Muscle layer of colon (tissue), 2 donors: Measurements from ENCODE around the gene FOXE3.

Source experiments
- H3K27ac ChIP-seq: one replicate; pipeline ENCODE4 v1.7.0; 2013; ENCODE audit warnings: low read depth, mild to moderate bottlenecking, low read length, moderate library complexity
- H3K27me3 ChIP-seq, 2 donors: one replicate each; pipeline ENCODE4 v1.7.0; 2013; ENCODE audit warnings: low read length in 2 of 2, mild to moderate bottlenecking in 2 of 2; ENCODE audit not compliant: insufficient read depth in 2 of 2, control insufficient read depth in 1 of 2
- H3K36me3 ChIP-seq: one replicate; pipeline ENCODE4 v1.7.0; 2013; ENCODE audit warnings: mild to moderate bottlenecking, low read length; ENCODE audit not compliant: insufficient read depth
- H3K4me1 ChIP-seq: one replicate; pipeline ENCODE4 v1.7.0; 2013; ENCODE audit warnings: mild to moderate bottlenecking, low read length; ENCODE audit not compliant: insufficient read depth
- H3K4me3 ChIP-seq, 2 donors: one replicate each; pipeline ENCODE4 v1.7.0; 2013; ENCODE audit warnings: low read length in 2 of 2, low read depth in 1 of 2, mild to moderate bottlenecking in 1 of 2, moderate library complexity in 1 of 2
- H3K9ac ChIP-seq: one replicate; pipeline ENCODE4 v1.7.0; 2013; ENCODE audit warnings: low read length
- H3K9me3 ChIP-seq: one replicate; pipeline ENCODE4 v1.7.0; 2013; ENCODE audit warnings: mild to moderate bottlenecking, low read length
- donor health status: abdominal sarcoma.
- donor health status: Adenocarcinoma of cecum.

The FOXE3 gene

DNA sequence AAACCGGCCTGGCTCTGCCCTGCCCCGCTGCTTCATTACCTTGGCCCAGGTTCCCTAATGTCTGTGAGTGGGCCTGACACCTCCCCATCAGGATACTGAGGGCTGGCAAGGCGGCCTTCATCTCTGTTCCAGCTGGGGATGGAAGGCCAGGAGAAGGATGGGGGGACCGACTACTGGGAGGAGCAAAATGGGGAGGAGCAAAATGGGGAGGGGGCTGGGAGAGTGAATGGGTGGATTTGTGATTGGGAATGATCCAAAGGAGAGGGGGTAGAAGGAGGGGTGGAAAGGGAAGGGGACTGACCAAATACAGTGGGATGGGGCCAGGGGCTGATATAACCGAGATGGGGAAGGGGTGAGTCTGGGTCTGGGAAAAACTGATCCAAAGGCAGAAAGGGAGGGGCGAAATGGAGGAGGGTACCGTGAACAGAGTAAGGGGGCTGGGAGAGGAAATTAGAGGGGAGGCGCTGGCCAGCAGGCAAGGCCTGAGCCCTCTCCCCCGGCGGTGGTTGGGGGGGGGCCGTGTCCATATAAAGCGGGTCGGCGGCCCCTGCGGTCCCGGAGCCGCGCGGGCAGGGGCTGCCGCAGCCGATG lies at the start of gene FOXE3:
FOXE3 (plus strand) TSS at position 558 of the 591 bp plus-strand sequence; CDS start at position 589, 31 bp downstream.
- Histone ChIP-seq H3K27ac (no peak within 1 kb of the TSS), H3K4me3 (no peak within 1 kb of the TSS), H3K4me1 (no peaks in the 10 kb centered on the region), H3K9ac (no peak within 1 kb of the TSS), H3K36me3 (no peaks in the 10 kb centered on the region), H3K27me3 (peaks cover 23 to 35% of the 10 kb centered on the region in 2 donors), H3K9me3 (no peaks in the 10 kb centered on the region)

DNA sequence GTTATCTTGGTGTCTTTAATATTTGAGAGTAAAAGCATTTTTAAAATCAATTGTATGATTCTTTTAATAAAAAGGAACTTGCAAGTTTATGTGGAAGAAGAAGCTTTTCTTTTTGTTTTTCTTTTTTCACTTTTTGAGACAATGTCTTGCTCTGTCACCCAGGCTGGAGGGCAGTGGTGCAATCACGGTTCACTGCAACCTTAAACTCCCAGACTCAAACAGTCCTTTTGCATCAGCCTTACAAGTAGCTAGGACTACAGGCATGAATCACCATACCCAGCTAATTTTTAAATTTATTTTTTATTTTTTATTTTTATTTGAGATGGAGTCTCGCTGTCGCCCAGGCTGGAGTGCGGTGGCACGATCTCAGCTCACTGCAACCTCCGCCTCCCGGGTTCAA lies 48.4 kb upstream of the FOXE3 start:
- Histone ChIP-seq H3K27me3 (no peaks in the 10 kb centered on the region), H3K4me1 (no peaks in the 10 kb centered on the region)

DNA sequence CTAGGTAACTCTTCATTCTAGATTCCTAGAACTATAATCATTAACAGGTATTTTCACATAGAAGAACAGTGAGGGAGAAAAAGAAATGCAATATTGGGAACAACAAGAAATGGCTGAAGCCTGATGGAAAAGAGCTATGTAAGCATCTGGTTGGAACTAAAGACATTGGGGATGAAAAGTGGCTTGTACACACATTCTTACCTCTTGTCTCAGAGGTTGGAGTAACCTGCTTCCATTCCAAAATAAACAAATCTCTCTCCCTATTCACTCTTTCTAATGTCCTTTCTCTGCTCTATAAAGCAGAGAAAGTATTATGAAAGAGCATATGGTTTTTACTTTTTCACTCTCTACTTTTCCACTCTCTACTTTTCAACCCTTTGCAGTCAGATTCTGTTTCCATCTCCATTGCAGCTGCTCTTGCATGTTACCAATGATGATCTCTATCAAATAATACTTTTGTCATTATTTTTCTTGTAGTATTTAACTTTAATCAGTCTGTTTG lies 45.0 kb upstream of the FOXE3 start:
- Histone ChIP-seq H3K27me3 (no peaks in the 10 kb centered on the region), H3K9ac (no peak overlapping the region), H3K4me1 (no peaks in the 10 kb centered on the region), H3K4me3 (no peak overlapping the region), H3K27ac (no peak overlapping the region), H3K36me3 (peaks cover 29% of the 10 kb centered on the region), H3K9me3 (no peaks in the 10 kb centered on the region)

More for the DNA sequence above, 48.4 kb upstream of the FOXE3 start:
- Histone ChIP-seq H3K9ac (no peak overlapping the region), H3K27ac (no peak overlapping the region), H3K4me3 (no peak overlapping the region), H3K9me3 (no peaks in the 10 kb centered on the region), H3K36me3 (peaks cover 1% of the 10 kb centered on the region)

DNA sequence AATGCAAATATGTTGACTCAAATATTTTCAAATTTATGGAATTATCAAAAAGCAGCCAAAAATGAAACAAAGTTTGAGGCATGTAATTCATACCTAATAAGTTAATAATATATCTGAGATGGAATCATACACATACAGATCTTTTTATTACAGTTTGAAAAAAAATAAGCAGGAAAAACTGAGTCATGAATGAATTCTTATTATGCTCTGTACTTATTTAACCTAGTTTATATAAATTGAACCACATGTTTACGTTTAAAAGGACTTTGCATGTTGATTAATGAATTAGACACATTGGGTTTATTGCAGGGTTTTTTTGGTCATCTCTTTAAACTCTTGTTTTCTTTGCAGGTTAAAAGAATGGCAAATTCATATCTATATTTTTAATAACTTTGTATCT lies 41.6 kb upstream of the FOXE3 start:
- no peak overlapping the region for H3K27ac ChIP-seq
- no peaks in the 10 kb centered on the region for H3K9me3 ChIP-seq
- no peaks in the 10 kb centered on the region for H3K27me3 ChIP-seq
- H3K9ac ChIP-seq, result no peak overlapping the region
- H3K4me1 ChIP-seq, result no peaks in the 10 kb centered on the region
- H3K4me3 ChIP-seq, result no peak overlapping the region
- peaks cover 50% of the 10 kb centered on the region for H3K36me3 ChIP-seq

DNA sequence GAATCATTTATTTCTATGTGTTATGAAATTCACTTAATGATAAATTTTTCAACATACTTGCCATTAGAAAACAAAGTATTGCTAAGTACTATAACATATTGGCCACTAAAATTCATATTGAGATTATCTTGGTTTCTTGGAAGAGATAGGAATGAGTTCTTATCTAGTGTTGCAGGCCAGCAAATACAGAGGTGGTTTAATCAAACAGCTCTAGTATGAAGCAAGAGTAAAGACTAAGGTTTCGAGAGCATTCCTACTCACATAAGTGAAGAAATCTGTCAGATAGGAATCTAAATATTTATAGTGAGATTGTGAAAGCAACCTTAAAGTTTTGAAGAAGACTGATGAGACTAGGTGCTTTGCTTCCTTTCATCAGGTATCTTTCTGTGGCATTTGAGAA lies 37.9 kb upstream of the FOXE3 start:
- no peak overlapping the region for H3K27ac ChIP-seq
- H3K4me3 ChIP-seq, result no peak overlapping the region
- H3K36me3 ChIP-seq, result peaks cover 47% of the 10 kb centered on the region
- no peaks in the 10 kb centered on the region for H3K27me3 ChIP-seq
- no peaks in the 10 kb centered on the region for H3K9me3 ChIP-seq
- H3K9ac ChIP-seq, result no peak overlapping the region
- no peaks in the 10 kb centered on the region for H3K4me1 ChIP-seq

DNA sequence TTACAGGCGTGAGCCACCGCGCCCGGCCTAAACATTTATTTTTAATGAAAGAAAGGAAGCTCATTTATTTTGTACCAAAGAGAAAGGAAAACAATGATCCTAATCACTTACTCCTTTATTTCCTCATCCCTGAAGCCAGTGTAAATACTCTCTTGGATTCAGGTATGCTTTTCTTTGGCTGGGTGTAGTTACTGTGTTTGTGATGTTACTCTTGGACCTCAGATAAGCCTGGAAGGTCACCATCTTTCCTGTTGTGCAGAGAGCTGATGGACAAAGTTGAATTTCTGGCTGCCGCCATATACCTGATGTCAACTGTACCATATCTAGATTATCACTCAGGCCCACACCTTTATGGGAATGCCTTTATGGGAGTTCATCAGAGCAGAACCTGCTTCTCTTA lies 35.4 kb upstream of the FOXE3 start:
- H3K27me3 ChIP-seq, result no peaks in the 10 kb centered on the region
- H3K4me1 ChIP-seq, result no peaks in the 10 kb centered on the region
- H3K4me3 ChIP-seq, result no peak overlapping the region
- no peak overlapping the region for H3K9ac ChIP-seq
- H3K9me3 ChIP-seq, result no peaks in the 10 kb centered on the region
- no peak overlapping the region for H3K27ac ChIP-seq
- H3K36me3 ChIP-seq, result peaks cover 26% of the 10 kb centered on the region

DNA sequence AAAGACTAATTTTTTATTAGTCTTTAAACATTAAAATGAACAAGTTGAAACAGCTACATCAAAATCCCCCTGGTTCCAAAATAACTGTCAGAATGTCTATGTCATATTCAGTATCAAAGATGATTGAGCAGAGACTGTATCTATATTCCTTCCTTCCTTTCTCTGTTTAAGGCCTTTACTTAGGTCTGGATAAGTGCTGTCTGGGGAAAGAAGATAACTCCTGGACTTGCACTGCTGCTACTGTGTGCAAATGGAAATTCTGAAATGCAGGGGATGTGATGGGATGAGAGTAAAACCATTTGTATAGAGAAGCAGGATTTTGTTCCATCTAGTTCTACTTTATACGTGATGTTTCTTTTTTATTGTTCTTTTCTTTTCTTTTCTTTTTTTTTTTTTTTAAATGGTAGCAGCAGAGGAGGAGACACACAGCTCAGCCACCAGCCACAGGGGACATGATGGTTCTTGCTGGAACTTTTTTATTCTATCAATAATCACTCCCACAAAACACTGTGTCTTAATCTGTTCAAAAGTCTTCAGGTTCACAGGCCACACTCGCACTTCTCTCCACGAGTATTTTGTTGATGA lies 33.6 kb upstream of the FOXE3 start:
- Histone ChIP-seq H3K4me1 (no peaks in the 10 kb centered on the region), H3K36me3 (peaks cover 19% of the 10 kb centered on the region), H3K4me3 (no peak overlapping the region), H3K27ac (no peak overlapping the region), H3K9me3 (no peaks in the 10 kb centered on the region), H3K9ac (no peak overlapping the region), H3K27me3 (no peaks in the 10 kb centered on the region)

DNA sequence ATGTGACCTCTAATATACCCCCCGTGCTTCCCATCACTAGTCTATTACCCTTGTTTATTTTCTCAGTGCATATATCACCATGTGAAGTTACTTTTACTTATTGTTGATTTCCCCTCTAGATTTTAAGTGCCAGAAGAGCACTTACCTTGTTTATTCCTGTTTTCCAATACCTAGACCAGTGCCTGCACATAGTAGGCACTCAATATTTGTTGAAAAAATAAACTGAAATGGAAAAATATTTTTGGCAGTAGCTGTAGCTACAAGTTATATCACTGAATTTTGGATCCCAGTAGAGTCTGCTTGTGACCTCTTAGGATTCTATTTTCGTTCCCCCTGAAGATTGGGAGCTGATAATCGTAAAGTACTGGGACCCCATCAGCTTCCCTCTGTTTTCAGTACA lies 32.0 kb upstream of the FOXE3 start:
- H3K27ac ChIP-seq, result no peak overlapping the region

DNA sequence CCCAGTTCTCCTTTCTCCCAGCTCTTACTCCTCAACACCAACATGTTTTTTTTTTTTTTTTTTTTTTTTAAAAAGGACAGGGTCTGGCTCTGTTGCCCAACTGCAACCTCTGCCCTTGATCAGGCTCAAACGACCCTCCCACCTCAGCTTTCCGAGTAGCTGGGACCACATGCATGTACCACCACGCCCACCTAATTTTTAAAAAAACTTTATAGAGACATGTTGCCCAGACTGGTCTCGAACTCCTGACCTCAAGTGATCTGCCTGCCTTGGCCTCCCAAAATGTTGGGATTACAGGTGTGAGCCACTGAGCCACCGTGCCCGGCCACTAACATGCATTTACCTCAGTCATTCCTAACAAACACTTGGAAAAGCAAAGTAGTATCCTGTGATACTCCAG lies 31.1 kb upstream of the FOXE3 start:
- no peaks in the 10 kb centered on the region for H3K9me3 ChIP-seq

More for the DNA sequence above, 32.0 kb upstream of the FOXE3 start:
- Histone ChIP-seq H3K27me3 (no peaks in the 10 kb centered on the region), H3K4me3 (no peak overlapping the region), H3K36me3 (peaks cover 7% of the 10 kb centered on the region), H3K9me3 (no peaks in the 10 kb centered on the region), H3K9ac (no peak overlapping the region), H3K4me1 (no peaks in the 10 kb centered on the region)

DNA sequence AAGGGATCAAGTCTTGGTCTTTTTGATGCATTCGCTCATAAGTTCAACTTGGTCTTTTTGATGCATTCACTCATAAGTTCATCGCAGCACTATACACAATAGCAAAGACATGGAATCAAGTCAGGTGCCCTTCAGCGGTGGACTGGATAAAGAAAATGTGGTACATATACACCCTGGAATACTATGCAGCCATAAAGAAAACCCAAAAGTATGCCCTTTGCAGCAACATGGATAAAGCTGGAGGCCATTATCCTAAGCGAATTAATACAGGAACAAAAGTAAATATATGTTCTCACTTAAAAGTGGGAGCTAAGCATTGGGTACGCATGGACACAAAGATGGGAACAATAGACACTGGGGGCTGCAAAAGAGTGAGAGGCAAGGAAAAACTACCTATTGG lies 29.8 kb upstream of the FOXE3 start:
- no peak overlapping the region for H3K4me3 ChIP-seq
- H3K27ac ChIP-seq, result no peak overlapping the region
- no peaks in the 10 kb centered on the region for H3K36me3 ChIP-seq
- H3K4me1 ChIP-seq, result no peaks in the 10 kb centered on the region
- no peaks in the 10 kb centered on the region for H3K27me3 ChIP-seq
- no peak overlapping the region for H3K9ac ChIP-seq
- H3K9me3 ChIP-seq, result no peaks in the 10 kb centered on the region

More for the DNA sequence above, 31.1 kb upstream of the FOXE3 start:
- H3K4me1 ChIP-seq, result no peaks in the 10 kb centered on the region
- H3K27me3 ChIP-seq, result no peaks in the 10 kb centered on the region
- H3K4me3 ChIP-seq, result no peak overlapping the region
- H3K27ac ChIP-seq, result no peak overlapping the region
- H3K9ac ChIP-seq, result no peak overlapping the region
- H3K36me3 ChIP-seq, result no peaks in the 10 kb centered on the region

DNA sequence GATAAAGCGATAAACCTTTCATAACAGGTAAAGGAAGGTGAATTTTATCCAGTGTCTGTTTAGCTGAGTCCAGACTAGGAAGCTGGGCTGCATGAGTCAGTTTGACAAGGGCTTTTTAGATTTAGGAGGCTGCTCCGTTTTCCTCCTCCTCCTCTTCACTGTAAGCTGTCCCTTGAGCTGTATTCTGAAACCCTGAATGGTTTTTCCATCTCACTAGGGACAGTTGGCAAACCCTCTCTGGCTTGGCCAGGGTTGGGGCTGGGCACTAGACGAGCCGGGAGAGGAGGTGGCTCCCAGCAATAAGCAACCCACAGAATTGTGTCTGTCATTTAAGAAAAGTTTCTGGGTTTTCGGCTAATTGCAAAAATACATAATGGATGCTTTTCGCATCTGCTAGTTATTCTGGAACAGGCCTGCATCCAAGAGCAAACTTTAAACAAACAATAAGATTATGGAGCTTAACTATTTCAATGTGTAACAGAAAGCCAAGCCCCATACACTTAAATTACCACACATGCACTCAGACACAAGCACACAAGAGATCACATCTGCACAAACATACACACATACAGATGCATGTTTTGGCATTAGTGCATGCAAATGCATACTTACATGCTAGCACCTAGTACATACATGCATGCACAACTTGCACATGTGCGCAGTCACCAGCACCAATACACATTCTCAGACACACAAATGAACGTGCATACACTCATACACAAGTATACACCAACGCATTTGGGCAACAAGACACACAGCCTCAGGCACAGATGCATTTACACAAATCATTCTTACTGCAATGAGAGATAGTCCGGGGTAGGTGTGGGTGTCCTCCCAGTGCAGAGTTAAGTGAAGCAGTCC lies 27.8 kb upstream of the FOXE3 start:
- Histone ChIP-seq H3K36me3 (no peaks in the 10 kb centered on the region), H3K27ac (no peak overlapping the region), H3K9ac (no peak overlapping the region), H3K9me3 (no peaks in the 10 kb centered on the region), H3K4me1 (no peaks in the 10 kb centered on the region), H3K27me3 (no peaks in the 10 kb centered on the region), H3K4me3 (no peak overlapping the region)
